ENCODE data around the gene DNAJB4.

Gene DNAJB4

GRCh38 chr1:78006521-78006920, 1.8 kb downstream of the DNAJB4 start:
- no peak overlapping the region for H3K4me3 ChIP-seq (ENCODE audit: low read depth, low read length)
- no peak for DNase-seq
- no peaks in the 10 kb centered on the region for H3K36me3 ChIP-seq
- no peaks in the 10 kb centered on the region for H3K27me3 ChIP-seq (ENCODE audit: insufficient read depth, low read depth, severe bottlenecking)
- no peaks in the 10 kb centered on the region for H3K9me3 ChIP-seq (ENCODE audit: severe bottlenecking)
- H3K27ac ChIP-seq: no peak overlapping the region
- TF ChIP-seq CTCF (IDR thresholded peaks at IDR 0.05; ENCODE audit: low read depth, low read length): no peak

- Histone ChIP-seq H3K27ac (no peak overlapping the region), H3K4me3 (ENCODE audit: low read depth, low read length) (no peak overlapping the region), H3K9me3 (ENCODE audit: severe bottlenecking) (no peaks in the 10 kb centered on the region), H3K36me3 (no peaks in the 10 kb centered on the region), H3K27me3 (ENCODE audit: insufficient read depth, low read depth, severe bottlenecking) (no peaks in the 10 kb centered on the region)
- DNase-seq: no peak
- no peak for TF ChIP-seq CTCF (IDR thresholded peaks at IDR 0.05; ENCODE audit: low read depth, low read length)
Measured at GRCh38 chr1:78007677-78008341, 3.1 kb downstream of the DNAJB4 start.

GRCh38 chr1:78009276-78009675, 4.5 kb downstream of the DNAJB4 start:
- Histone ChIP-seq H3K27ac (no peak overlapping the region), H3K9me3 (ENCODE audit: severe bottlenecking) (no peaks in the 10 kb centered on the region), H3K27me3 (ENCODE audit: insufficient read depth, low read depth, severe bottlenecking) (no peaks in the 10 kb centered on the region), H3K36me3 (no peaks in the 10 kb centered on the region), H3K4me3 (ENCODE audit: low read depth, low read length) (no peak overlapping the region)
- no peak for DNase-seq
- no peak for TF ChIP-seq CTCF (IDR thresholded peaks at IDR 0.05; ENCODE audit: low read depth, low read length)

GRCh38 chr1:78009836-78010235, 5.1 kb downstream of the DNAJB4 start:
- Histone ChIP-seq H3K4me3 (ENCODE audit: low read depth, low read length) (no peak overlapping the region), H3K36me3 (peaks cover under 1% of the 10 kb centered on the region; the same call in 1 of the 2 replicates), H3K27ac (no peak overlapping the region), H3K9me3 (ENCODE audit: severe bottlenecking) (no peaks in the 10 kb centered on the region), H3K27me3 (ENCODE audit: insufficient read depth, low read depth, severe bottlenecking) (no peaks in the 10 kb centered on the region)
- DNase-seq: no peak
- no peak for TF ChIP-seq CTCF (IDR thresholded peaks at IDR 0.05; ENCODE audit: low read depth, low read length)

- no peaks in the 10 kb centered on the region for H3K27me3 ChIP-seq (ENCODE audit: insufficient read depth, low read depth, severe bottlenecking)
- peaks cover 3% of the 10 kb centered on the region for H3K36me3 ChIP-seq
- no peak overlapping the region for H3K4me3 ChIP-seq (ENCODE audit: low read depth, low read length)
- no peak for DNase-seq
- no peak overlapping the region for H3K27ac ChIP-seq
- H3K9me3 ChIP-seq (ENCODE audit: severe bottlenecking): no peaks in the 10 kb centered on the region
- no peak for TF ChIP-seq CTCF (IDR thresholded peaks at IDR 0.05; ENCODE audit: low read depth, low read length)
Measured at GRCh38 chr1:78011050-78011449, 6.3 kb downstream of the DNAJB4 start.

GRCh38 chr1:78015148-78015547, 10.4 kb downstream of the DNAJB4 start:
- Histone ChIP-seq H3K27ac (no peak overlapping the region), H3K9me3 (ENCODE audit: severe bottlenecking) (no peaks in the 10 kb centered on the region), H3K27me3 (ENCODE audit: insufficient read depth, low read depth, severe bottlenecking) (no peaks in the 10 kb centered on the region), H3K36me3 (peaks cover 3% of the 10 kb centered on the region), H3K4me3 (ENCODE audit: low read depth, low read length) (no peak overlapping the region)
- no peak for TF ChIP-seq CTCF (IDR thresholded peaks at IDR 0.05; ENCODE audit: low read depth, low read length)
- no peak for DNase-seq

All from WERI-Rb-1 (cell line).